RWPE2 (cell line): ENCODE data around the gene FOXK2.

Experiments
- ATAC-seq: fragments of 200-7000 bp; cut with Tn5 transposase; 3 replicates; pipeline ENCODE4 v1.9.1; 2021; ENCODE audit warnings: low read depth
- DNase-seq: peaks from one replicate; pipeline ENCODE4 v3.0.0-alpha.2; 2020; ENCODE audit warnings: low spot score
- H3K27ac ChIP-seq: fragments of 450-650 bp; 2 replicates; pipeline ENCODE4 v1.5.1; 2017; ENCODE audit warnings: mild to moderate bottlenecking; ENCODE audit not compliant: poor library complexity, severe bottlenecking
- H3K27me3 ChIP-seq: fragments of 250-450 bp; sonication (Bioruptor Pico); 2 replicates; pipeline ENCODE4 v1.5.1; 2021; ENCODE audit warnings: mild to moderate bottlenecking, moderate library complexity; ENCODE audit not compliant: insufficient read depth, poor library complexity, severe bottlenecking
- H3K36me3 ChIP-seq: fragments of 250-450 bp; sonication (Bioruptor Pico); 2 replicates; pipeline ENCODE4 v1.5.1; 2020; ENCODE audit warnings: low read depth, mild to moderate bottlenecking, moderate library complexity
- H3K4me1 ChIP-seq: fragments of 250-450 bp; sonication (Bioruptor Pico); 2 replicates; pipeline ENCODE4 v1.5.1; 2021; ENCODE audit warnings: mild to moderate bottlenecking, moderate library complexity; ENCODE audit not compliant: insufficient read depth, poor library complexity, severe bottlenecking
- H3K4me3 ChIP-seq: fragments of 250-450 bp; sonication (Bioruptor Pico); 2 replicates; pipeline ENCODE4 v1.5.1; 2021; ENCODE audit warnings: mild to moderate bottlenecking, moderate library complexity; ENCODE audit not compliant: severe bottlenecking
- H3K9me3 ChIP-seq: fragments of 250-450 bp; sonication (Bioruptor Pico); 2 replicates; pipeline ENCODE4 v1.5.1; 2021; ENCODE audit warnings: mild to moderate bottlenecking, moderate library complexity; ENCODE audit not compliant: severe bottlenecking
- TF ChIP-seq, protein P1 (sequence below): fragments of 450-650 bp; IDR thresholded peaks from one replicate; pipeline ENCODE4 v1.5.1; 2017; ENCODE audit warnings: mild to moderate bottlenecking, moderate library complexity; ENCODE audit not compliant: poor library complexity, severe bottlenecking

Gene FOXK2

DNA sequence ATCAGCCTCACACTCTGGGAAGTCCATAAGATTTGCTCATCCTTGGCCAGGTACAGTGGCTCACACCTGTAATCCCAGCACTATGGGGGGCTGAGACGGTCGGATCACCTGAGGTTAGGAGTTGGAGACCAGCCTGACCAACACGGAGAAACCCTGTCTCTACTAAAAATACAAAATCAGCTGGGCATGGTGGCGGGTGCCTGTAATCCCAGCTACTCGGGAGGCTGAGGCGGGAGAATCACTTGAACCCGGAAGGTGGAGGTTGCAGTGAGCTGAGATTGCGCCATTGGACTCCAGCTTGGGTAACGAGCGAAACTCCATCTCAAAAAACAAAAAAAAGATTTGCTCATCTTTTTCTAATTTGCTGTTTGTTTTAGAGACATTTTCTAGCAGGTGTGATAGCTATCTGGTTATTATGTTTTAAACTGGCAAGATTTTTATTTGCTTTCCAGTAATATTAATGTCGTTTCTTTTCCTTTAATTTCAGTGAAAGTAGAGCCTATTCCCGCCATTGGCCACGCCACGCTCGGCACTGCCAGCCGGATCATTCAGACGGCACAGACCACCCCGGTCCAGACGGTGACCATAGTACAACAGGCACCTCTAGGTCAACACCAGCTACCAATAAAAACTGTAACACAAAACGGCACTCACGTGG is 67.2 kb downstream of the FOXK2 start:
- Histone ChIP-seq H3K9me3 (no peaks in the 10 kb centered on the region), H3K36me3 (peaks cover 73% of the 10 kb centered on the region), H3K27ac (no peak overlapping the region), H3K4me3 (no peak overlapping the region), H3K27me3 (no peaks in the 10 kb centered on the region), H3K4me1 (no peaks in the 10 kb centered on the region)
- DNase-seq, result no peak
- no peak for ATAC-seq
- TF ChIP-seq, protein P1, sequence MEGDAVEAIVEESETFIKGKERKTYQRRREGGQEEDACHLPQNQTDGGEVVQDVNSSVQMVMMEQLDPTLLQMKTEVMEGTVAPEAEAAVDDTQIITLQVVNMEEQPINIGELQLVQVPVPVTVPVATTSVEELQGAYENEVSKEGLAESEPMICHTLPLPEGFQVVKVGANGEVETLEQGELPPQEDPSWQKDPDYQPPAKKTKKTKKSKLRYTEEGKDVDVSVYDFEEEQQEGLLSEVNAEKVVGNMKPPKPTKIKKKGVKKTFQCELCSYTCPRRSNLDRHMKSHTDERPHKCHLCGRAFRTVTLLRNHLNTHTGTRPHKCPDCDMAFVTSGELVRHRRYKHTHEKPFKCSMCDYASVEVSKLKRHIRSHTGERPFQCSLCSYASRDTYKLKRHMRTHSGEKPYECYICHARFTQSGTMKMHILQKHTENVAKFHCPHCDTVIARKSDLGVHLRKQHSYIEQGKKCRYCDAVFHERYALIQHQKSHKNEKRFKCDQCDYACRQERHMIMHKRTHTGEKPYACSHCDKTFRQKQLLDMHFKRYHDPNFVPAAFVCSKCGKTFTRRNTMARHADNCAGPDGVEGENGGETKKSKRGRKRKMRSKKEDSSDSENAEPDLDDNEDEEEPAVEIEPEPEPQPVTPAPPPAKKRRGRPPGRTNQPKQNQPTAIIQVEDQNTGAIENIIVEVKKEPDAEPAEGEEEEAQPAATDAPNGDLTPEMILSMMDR, result no peak

GRCh38 chr17:82587234-82588086 is 67.9 kb downstream of the FOXK2 start:
- Histone ChIP-seq H3K36me3 (peaks cover 65% of the 10 kb centered on the region), H3K4me3 (no peak overlapping the region), H3K27me3 (no peaks in the 10 kb centered on the region), H3K4me1 (peaks cover 2% of the 10 kb centered on the region), H3K9me3 (no peaks in the 10 kb centered on the region), H3K27ac (no peak overlapping the region)
- DNase-seq, result no peak
- no peak for ATAC-seq
- TF ChIP-seq, protein P1, result no peak

DNA sequence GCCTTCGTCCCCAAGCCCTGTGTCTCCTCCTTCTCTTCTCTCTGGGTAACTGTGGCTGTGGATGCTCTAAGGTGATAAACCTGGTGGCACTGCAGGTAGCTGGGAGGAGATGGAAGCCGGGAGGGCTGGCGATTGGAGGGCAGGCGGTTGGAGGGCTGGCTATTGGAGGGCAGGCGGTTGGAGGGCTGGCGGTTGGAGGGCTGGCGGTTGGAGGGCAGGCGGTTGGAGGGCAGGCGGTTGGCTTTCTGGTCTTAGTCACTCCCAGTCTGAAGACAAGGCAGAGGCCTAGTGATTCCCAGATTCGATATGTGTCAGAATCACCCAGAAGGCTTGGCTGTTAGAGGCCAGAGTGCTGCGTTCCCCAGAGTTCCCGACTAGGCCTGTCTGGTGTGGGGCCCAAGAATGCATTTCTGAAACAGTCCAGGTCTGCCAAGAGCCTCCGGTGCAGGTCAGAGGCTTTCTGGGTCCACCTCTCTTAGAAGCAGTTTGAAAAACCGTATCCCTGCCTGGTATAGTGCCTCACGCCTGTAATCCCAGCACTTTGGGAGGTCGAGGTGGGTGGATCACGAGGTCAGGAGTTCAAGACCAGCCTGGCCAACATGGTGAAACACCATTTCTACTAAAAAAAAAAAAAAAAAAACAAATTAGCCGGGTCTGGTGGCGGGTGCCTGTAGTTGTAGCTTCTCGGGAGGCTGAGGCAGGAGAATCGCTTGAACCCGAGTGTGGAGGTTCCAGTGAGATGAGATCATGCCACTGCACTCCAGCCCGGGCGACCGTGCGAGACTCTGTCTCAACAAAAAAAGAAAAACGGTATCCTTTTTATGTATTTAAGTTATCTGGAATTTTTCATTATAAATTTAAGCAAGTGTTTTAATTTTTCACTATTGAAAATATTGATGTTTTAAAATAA is 69.0 kb downstream of the FOXK2 start:
- TF ChIP-seq, protein P1, result no peak
- Histone ChIP-seq H3K4me1 (peaks cover 6% of the 10 kb centered on the region), H3K27ac (no peak overlapping the region), H3K9me3 (no peaks in the 10 kb centered on the region), H3K27me3 (no peaks in the 10 kb centered on the region), H3K4me3 (no peak overlapping the region), H3K36me3 (peaks cover 55% of the 10 kb centered on the region)
- ATAC-seq (no peak), DNase-seq (no peak)

- ATAC-seq, result no peak
- peaks cover 10% of the 10 kb centered on the region for H3K4me1 ChIP-seq
- H3K27me3 ChIP-seq, result no peaks in the 10 kb centered on the region
- no peaks in the 10 kb centered on the region for H3K9me3 ChIP-seq
- no peak overlapping the region for H3K4me3 ChIP-seq
- DNase-seq, result no peak
- H3K27ac ChIP-seq, result no peak overlapping the region
- TF ChIP-seq, protein P1, result no peak
- peaks cover 52% of the 10 kb centered on the region for H3K36me3 ChIP-seq
Measured at GRCh38 chr17:82589851-82590180, 70.3 kb downstream of the FOXK2 start.
